ENCODE results near the gene PRRT3. TPM values are rescaled to one million over a fixed set of nuclear protein-coding genes. Genes with fewer than 3 reads are reported as not detected.
A peak's percentile ranks its signal among the peaks of the same experiment; 100 is the strongest.

PRRT3 gene
- total and polyA plus RNA-seq, 2 of the 13 experiments (the other 11 are each of a cell fraction or from before 2014, with no cell fraction given) = 0.22 to 0.44 TPM

DNA sequence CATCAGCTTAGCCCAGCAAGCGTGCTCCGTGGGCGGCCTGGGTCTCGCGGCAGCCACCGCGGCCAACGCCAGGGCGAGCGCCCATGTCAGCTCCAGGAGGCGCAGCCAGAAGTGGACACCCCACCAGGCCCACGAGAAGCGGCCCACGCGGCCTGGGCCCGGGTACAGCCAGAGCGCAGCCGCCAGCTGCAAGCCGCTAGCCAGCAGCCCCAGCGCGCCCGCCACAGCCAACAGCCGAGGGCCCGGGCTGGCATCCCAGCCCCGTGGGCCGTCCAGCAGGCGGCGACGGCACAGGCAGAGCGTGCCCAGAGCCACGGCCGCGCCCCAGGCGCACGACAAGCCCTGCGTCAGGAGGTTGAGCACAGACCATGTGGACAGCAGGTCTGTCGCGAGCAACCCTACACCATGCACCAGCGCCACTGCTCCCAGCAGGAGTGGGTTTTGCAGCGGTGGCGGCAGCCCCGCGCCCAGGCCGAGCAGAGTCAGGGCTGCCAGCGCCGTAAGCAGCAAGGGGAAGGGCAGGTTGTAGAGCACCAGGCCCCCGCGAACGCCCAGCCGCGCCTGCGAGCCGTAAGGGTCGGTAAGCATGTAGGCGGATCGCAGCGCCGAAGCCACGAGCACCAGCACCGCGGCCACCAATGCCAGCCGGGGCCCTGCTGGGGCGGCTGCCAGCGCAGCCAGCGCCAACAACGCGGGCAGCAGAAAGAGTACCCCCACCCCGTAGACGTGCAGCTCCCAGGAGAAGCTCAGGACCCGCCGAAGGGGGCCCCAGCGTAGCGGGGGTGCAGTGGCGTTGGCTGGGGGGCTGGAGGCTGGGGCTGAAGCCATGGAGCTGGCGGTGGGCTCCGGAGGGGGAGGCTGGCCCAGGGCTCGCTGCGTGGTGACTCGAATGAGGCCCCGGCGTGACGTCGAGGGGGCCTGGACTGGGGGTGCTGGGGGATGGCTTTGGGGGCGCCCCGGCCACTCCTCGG is 4.9 kb downstream of the PRRT3 start (continued):
- TF ChIP-seq THAP9 (CRISPR knock-in tag; IDR thresholded peaks at IDR 0.05; ENCODE audit: borderline replicate concordance) (peak; percentile 36; the same call in 1 of the 2 replicates), DPF2 (CRISPR knock-in tag; IDR thresholded peaks at IDR 0.05; ENCODE audit: borderline replicate concordance, low read depth) (no peak), ZNF598 (CRISPR knock-in tag; IDR thresholded peaks at IDR 0.05; ENCODE audit: borderline replicate concordance) (peak; percentile 77; the same call in 1 of the 2 replicates), ZNF616 (CRISPR knock-in tag; IDR thresholded peaks at IDR 0.05; ENCODE audit: low read depth) (no peak; the same call in 1 of the 2 replicates), HNF4G (IDR thresholded peaks at IDR 0.05; ENCODE audit: borderline replicate concordance, low read depth, low read length) (no peak), HNF4G (CRISPR knock-in tag; IDR thresholded peaks at IDR 0.05; ENCODE audit: borderline replicate concordance, low read depth) (no peak), NPAS2 (CRISPR knock-in tag; IDR thresholded peaks at IDR 0.05; ENCODE audit: borderline replicate concordance) (no peak), ZNF629 (CRISPR knock-in tag; conservative IDR thresholded peaks at IDR 0.05) (peak; percentile 50; the same call in 1 of the 2 replicates), ZNF550 (CRISPR knock-in tag; IDR thresholded peaks at IDR 0.05; ENCODE audit: borderline replicate concordance) (no peak), ZNF329 (CRISPR knock-in tag; IDR thresholded peaks at IDR 0.05; ENCODE audit: low read depth) (no peak), ZBTB37 (CRISPR knock-in tag; IDR thresholded peaks at IDR 0.05) (no peak), MLLT10 (CRISPR knock-in tag; IDR thresholded peaks at IDR 0.05) (no peak), FOXA3 (CRISPR knock-in tag; IDR thresholded peaks at IDR 0.05) (peak; percentile 57; the same call in 1 of the 2 replicates), SUZ12 (IDR thresholded peaks at IDR 0.05; ENCODE audit: low read depth, low read length) (no peak), HNRNPLL (IDR thresholded peaks at IDR 0.05; ENCODE audit: low read depth, low read length, poor library complexity, severe bottlenecking) (peak; percentile 62), E2F2 (CRISPR knock-in tag; IDR thresholded peaks at IDR 0.05; ENCODE audit: borderline replicate concordance) (peak; percentile 74; the same call in 1 of the 2 replicates), ZNF101 (CRISPR knock-in tag; IDR thresholded peaks at IDR 0.05; ENCODE audit: borderline replicate concordance, low read depth) (peak; percentile 36; the same call in 1 of the 2 replicates)
- TF ChIP-seq, protein P1, sequence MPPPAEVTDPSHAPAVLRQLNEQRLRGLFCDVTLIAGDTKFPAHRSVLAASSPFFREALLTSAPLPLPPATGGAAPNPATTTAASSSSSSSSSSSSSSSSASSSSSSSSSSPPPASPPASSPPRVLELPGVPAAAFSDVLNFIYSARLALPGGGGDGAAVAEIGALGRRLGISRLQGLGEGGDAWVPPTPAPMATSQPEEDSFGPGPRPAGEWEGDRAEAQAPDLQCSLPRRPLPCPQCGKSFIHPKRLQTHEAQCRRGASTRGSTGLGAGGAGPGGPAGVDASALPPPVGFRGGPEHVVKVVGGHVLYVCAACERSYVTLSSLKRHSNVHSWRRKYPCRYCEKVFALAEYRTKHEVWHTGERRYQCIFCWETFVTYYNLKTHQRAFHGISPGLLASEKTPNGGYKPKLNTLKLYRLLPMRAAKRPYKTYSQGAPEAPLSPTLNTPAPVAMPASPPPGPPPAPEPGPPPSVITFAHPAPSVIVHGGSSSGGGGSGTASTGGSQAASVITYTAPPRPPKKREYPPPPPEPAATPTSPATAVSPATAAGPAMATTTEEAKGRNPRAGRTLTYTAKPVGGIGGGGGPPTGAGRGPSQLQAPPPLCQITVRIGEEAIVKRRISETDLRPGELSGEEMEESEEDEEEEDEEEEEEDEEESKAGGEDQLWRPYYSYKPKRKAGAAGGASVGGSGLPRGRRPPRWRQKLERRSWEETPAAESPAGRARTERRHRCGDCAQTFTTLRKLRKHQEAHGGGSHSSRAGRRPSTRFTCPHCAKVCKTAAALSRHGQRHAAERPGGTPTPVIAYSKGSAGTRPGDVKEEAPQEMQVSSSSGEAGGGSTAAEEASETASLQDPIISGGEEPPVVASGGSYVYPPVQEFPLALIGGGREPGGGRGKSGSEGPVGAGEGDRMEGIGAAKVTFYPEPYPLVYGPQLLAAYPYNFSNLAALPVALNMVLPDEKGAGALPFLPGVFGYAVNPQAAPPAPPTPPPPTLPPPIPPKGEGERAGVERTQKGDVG (CRISPR knock-in tag; IDR thresholded peaks at IDR 0.05; ENCODE audit: borderline replicate concordance) = no peak; the same call in 1 of the 2 replicates

Measured in HepG2 (cell line).